ENCODE data around the gene MYO1B. TPM values are rescaled to one million over a fixed set of nuclear protein-coding genes. Genes with fewer than 3 reads are reported as not detected.

The MYO1B gene
- total and polyA plus RNA-seq, 8 donors, result 28.6 to 102 (median 54.7) TPM

DNA sequence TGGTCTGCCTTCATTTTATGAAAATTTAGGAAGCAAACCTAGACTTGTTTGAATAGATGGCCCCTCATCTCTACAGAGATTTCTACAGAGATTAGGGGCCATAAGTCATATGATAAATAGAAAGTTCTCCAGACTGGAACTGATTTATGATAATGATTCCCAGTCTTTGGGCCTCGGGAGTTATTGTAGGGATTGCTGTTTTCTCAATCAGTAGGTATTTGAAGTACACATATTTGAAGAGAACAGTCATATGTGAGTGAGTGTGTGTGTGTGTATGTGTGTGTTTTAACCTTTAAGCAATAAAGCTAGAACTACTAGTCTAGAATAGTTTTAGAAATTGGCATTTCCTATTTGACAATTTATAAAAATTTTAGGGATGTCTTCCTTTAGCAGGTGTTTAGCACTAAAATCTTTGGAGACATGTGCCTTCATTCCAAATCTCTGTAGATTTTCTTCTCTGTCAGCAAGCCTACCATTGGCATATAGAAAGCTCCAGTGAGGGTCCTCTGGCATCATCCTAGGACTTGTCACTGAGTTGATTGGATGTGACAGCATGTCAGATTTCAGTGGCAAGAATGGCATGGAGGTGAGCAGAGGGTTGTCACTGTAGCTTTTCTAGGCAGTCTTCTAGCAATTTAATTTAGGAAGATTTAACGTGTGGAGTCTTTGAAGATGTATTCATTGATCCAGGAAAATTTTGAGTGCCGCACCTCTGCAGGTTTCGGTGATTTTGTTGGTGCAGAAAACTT is 71.2 kb downstream of the MYO1B start:
- FAIRE-seq (no peak), ATAC-seq (no peak), DNase-seq (no peak)
- 89 to 90% methylated on average over 4 of the region's 4 CpGs for WGBS, 2 donors
- TF ChIP-seq, protein P1, sequence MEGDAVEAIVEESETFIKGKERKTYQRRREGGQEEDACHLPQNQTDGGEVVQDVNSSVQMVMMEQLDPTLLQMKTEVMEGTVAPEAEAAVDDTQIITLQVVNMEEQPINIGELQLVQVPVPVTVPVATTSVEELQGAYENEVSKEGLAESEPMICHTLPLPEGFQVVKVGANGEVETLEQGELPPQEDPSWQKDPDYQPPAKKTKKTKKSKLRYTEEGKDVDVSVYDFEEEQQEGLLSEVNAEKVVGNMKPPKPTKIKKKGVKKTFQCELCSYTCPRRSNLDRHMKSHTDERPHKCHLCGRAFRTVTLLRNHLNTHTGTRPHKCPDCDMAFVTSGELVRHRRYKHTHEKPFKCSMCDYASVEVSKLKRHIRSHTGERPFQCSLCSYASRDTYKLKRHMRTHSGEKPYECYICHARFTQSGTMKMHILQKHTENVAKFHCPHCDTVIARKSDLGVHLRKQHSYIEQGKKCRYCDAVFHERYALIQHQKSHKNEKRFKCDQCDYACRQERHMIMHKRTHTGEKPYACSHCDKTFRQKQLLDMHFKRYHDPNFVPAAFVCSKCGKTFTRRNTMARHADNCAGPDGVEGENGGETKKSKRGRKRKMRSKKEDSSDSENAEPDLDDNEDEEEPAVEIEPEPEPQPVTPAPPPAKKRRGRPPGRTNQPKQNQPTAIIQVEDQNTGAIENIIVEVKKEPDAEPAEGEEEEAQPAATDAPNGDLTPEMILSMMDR (IDR thresholded peaks at IDR 0.05), result no peak
- H3K27ac ChIP-seq, result no peak overlapping the region
- no peaks in the 10 kb centered on the region for H3K36me3 ChIP-seq
- H3K27me3 ChIP-seq, result no peaks in the 10 kb centered on the region
- no peaks in the 10 kb centered on the region for H3K9me3 ChIP-seq
- H3K4me3 ChIP-seq, result no peak overlapping the region
- intact Hi-C loops (cut with DNase I), result no loop called here
- peaks cover 22 to 31% (median 22%) of the 10 kb centered on the region in 3 donors for H3K4me1 ChIP-seq

DNA sequence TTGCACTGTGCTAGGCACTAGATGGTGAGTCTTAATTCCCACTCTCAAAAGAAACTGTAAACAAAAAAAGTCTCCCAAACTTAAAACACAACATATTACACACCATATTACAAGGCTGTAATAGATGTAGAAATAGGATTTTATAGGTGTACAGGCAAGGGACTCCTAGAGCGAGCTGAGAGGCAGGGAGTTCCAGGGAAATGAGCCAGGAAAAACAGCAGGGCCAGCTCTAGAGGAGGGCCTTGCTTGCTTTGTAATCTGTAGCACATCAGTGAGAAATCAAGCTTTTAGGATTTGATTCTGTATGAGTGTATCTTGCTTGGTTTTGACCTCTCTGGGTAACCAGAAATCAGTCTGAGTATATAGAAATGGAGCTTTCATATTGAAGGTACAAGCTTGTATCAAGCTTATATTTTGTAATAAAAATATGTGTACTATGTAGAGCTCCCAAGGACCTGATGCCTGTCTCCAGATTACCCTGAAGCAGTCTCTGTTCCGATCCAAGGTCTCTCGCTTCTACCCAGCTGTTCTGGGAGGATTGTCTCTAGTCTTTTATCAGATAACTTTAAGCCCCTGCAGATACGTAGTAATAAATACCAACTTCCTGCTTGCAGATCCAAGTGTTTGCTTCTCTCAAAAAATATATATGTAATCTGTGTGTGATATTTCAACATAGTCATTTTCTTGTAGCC is 73.0 kb downstream of the MYO1B start:
- no peaks in the 10 kb centered on the region for H3K27me3 ChIP-seq
- no peaks in the 10 kb centered on the region for H3K36me3 ChIP-seq
- peaks cover 12 to 29% (median 16%) of the 10 kb centered on the region in 3 donors for H3K4me1 ChIP-seq
- peak overlapping the region in 1 of 4 donors; percentile 3 for H3K27ac ChIP-seq
- FAIRE-seq (no peak), DNase-seq (peak in 1 of 6 donors; percentile 10), ATAC-seq (peak; percentile 38 to 72 (median 70))
- intact Hi-C loops (cut with DNase I), result no loop called here
- H3K4me3 ChIP-seq, result no peak overlapping the region
- no peaks in the 10 kb centered on the region for H3K9me3 ChIP-seq
- WGBS, 2 donors, result 27 to 34% methylated on average over 4 of the region's 4 CpGs
- TF ChIP-seq, protein P1 (IDR thresholded peaks at IDR 0.05), result no peak

DNA sequence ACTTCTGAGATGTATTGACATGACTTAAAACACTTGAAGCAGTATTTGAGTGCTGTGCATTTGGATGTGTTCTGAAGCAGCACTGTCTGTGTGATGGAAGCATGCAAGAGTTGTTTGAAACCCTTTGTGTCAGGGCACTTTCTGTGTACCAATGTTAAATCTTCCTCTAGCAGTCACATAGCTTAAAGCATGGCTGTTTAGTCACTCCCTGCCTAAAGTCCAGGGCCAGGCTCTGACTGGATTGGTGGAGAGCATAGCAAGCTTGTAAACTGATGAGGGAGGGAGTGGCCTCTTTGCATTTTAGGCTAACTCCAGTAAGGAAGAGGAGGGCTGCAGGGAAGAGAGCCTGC is 73.5 kb downstream of the MYO1B start:
- no peaks in the 10 kb centered on the region for H3K36me3 ChIP-seq
- peaks cover 12 to 29% (median 16%) of the 10 kb centered on the region in 3 donors for H3K4me1 ChIP-seq
- peak in 1 of 6 donors; percentile 5 for DNase-seq
- H3K27me3 ChIP-seq, result no peaks in the 10 kb centered on the region
- ATAC-seq, result peak; percentile 56 to 78 (median 72)
- peak overlapping the region in 1 of 4 donors; percentile 3 for H3K27ac ChIP-seq
- no peaks in the 10 kb centered on the region for H3K9me3 ChIP-seq
- no peak for FAIRE-seq
- TF ChIP-seq, protein P1 (IDR thresholded peaks at IDR 0.05), result no peak
- no peak overlapping the region for H3K4me3 ChIP-seq
- intact Hi-C loops (cut with DNase I), result no loop called here

DNA sequence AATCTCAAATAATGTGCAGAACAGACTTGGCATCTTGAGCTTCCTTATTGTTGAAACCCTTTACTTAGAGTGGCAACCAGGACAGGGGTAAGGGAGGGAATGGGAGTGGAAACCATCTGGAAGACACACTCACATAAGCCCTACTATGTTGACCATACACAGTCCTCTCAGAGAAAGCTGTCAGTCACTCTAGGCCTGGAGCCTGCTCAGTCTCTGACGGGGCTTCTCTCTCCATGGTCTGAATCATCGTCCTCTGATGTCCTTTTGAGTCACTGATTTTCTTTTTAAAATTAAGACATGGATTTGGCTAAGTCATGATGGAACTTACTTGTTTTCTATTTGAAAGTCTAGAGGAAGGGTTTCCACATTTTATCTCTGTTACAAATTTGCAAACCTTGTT is 74.0 kb downstream of the MYO1B start:
- FAIRE-seq (no peak), DNase-seq (no peak), ATAC-seq (peak in 1 of 4 donors; percentile 14)
- no peaks in the 10 kb centered on the region for H3K27me3 ChIP-seq
- peaks cover 12 to 29% (median 16%) of the 10 kb centered on the region in 3 donors for H3K4me1 ChIP-seq
- intact Hi-C loops (cut with DNase I), result no loop called here
- no peak overlapping the region for H3K4me3 ChIP-seq
- TF ChIP-seq, protein P1 (IDR thresholded peaks at IDR 0.05), result no peak
- no peaks in the 10 kb centered on the region for H3K9me3 ChIP-seq
- H3K36me3 ChIP-seq, result no peaks in the 10 kb centered on the region
- H3K27ac ChIP-seq, result no peak overlapping the region
- WGBS, 2 donors, result 84 to 91% methylated on average over 2 of the region's 2 CpGs

DNA sequence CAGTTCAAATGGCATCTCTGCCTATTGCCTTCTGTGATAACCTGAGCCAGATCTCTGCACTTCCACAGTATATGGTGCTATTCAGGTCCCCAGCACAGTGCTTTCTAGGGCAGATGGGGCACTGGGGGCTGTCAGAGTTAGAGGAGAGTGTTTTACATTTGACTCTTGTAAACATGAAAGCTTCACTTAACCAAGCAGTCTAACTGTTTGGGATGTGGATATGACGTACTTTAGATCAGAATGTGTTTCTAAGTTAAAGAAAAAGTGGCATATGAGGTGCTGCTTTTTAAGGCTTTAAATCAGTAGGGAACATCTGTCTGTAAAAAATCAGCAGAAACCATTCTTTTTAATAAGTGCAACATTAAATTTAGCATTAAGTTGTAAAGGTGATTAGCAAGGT is 75.7 kb downstream of the MYO1B start:
- WGBS, 2 donors, result 85 to 89% methylated on average over 1 of the region's 1 CpG
- no peaks in the 10 kb centered on the region for H3K36me3 ChIP-seq

More for the DNA sequence above, 75.7 kb downstream of the MYO1B start:
- H3K27me3 ChIP-seq, result no peaks in the 10 kb centered on the region
- FAIRE-seq (no peak), DNase-seq (no peak), ATAC-seq (no peak)
- intact Hi-C loops (cut with DNase I), result no loop called here
- peaks cover 12 to 29% (median 16%) of the 10 kb centered on the region in 3 donors for H3K4me1 ChIP-seq
- no peak overlapping the region for H3K4me3 ChIP-seq
- no peaks in the 10 kb centered on the region for H3K9me3 ChIP-seq
- no peak overlapping the region for H3K27ac ChIP-seq
- TF ChIP-seq, protein P1 (IDR thresholded peaks at IDR 0.05), result no peak
